GM12865 (cell line): ENCODE measurements around the gene VPS45.

ENCODE experiments used
- DNase-seq: peaks from one replicate; pipeline ENCODE4 v3.0.0; 2010; ENCODE audit warnings: low read depth
- H3K4me3 ChIP-seq: 2 replicates; pipeline ENCODE4 v1.5.1; 2011; ENCODE audit warnings: mild to moderate bottlenecking, low read depth, low read length, control low read depth
- TF ChIP-seq, protein P1 (sequence below): IDR thresholded peaks from 2 replicates; pipeline ENCODE4 v1.5.1; 2011; ENCODE audit warnings: low read length, control low read depth, low read depth, inconsistent platforms; ENCODE audit not compliant: insufficient read depth; ENCODE audit errors: missing control alignments

Gene VPS45

DNA sequence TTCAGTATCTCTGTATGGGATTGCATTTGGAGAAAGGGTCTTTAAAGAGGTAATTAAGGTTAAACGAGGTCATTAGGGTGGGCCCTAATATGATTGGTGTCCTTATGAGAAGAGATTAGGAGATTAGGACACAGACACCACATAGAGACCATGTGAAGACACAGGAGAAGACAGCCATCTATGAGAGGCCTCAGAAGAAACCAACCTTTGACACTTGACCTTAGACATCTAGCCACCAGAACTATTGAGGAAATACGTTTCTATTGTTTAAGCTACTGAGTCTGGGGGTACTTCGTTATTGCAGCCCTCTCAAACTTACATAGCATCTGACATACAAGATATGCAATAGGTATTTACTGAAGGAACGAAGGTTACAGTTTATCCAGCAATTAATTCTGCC lies 7.3 kb upstream of the VPS45 start:
- TF ChIP-seq, protein P1, sequence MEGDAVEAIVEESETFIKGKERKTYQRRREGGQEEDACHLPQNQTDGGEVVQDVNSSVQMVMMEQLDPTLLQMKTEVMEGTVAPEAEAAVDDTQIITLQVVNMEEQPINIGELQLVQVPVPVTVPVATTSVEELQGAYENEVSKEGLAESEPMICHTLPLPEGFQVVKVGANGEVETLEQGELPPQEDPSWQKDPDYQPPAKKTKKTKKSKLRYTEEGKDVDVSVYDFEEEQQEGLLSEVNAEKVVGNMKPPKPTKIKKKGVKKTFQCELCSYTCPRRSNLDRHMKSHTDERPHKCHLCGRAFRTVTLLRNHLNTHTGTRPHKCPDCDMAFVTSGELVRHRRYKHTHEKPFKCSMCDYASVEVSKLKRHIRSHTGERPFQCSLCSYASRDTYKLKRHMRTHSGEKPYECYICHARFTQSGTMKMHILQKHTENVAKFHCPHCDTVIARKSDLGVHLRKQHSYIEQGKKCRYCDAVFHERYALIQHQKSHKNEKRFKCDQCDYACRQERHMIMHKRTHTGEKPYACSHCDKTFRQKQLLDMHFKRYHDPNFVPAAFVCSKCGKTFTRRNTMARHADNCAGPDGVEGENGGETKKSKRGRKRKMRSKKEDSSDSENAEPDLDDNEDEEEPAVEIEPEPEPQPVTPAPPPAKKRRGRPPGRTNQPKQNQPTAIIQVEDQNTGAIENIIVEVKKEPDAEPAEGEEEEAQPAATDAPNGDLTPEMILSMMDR = no peak
- DNase-seq = no peak
- H3K4me3 ChIP-seq = no peak overlapping the region

DNA sequence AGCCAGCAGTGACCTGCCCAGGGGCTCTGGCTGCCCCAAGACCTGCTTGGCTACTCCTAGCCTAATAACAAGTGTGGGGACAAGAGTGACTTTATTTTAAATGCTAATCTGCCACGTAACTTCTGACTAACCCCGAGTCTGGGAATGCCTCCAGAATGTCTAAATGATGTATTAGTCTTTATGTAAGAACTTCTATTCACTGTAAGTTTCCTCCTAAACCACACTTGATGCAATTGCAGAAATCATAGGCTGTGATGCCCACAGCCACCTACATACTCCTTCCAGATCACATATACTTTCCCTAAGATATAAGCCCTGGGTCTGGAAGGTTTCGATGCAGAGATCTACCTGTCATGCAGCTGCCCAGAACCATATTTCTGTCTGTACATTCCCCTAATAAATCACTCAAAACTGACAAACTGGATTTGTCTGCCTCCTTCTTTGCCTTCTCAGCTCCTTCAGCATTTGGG lies 5.9 kb upstream of the VPS45 start:
- no peak overlapping the region for H3K4me3 ChIP-seq
- no peak for DNase-seq
- TF ChIP-seq, protein P1 = no peak

DNA sequence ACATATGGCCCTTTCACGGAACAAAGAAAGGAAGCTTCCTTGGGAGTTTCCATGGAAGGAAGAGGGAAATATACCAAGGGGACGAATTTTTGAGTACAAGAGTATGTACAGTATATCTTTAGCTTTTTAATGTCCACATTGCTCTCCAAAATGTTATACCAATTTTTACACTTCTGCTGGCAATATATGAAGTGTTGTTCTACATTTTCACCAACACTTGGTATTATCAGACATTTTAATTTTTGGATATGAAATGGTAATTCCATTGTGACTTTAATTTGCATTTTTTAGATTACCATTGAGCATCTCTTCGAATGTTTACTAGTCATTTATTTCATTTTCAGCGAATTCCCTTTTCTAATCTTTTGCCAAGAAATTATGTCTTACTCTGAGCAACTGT lies 5.5 kb upstream of the VPS45 start:
- TF ChIP-seq, protein P1 = no peak
- DNase-seq = no peak
- no peak overlapping the region for H3K4me3 ChIP-seq

DNA sequence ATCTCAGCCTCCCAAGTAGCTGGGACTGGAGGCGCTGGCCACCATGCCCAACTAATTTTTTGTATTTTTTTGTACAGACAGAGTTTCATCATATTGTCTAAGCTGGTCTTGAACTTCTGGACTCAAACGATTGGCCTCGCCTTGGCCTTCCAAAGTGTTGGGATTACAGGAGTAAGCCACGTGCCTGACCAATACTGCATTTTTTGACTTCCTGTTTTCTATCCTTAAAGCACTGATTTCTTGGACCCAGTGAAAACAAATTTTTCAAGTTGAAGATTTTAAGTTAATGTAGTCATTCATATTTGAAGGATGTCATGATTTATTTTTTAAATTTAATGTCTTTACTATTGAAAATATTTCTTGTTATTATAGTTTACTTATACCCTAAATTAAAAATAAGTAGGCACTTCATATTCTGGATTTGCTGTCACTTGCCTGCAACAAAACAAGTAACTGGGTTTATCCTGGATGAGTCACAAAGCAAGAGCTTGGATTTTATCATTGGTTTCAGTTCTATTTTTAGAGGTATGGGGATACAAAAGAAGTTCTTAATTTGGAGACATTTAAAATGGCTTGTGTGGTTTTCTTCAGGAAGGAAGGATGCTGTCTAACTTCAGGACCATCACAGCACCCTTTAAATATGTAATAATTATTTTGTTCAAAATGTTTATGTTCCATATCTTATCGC lies 2.2 kb upstream of the VPS45 start:
- DNase-seq = no peak
- no peak overlapping the region for H3K4me3 ChIP-seq
- TF ChIP-seq, protein P1 = no peak

DNA sequence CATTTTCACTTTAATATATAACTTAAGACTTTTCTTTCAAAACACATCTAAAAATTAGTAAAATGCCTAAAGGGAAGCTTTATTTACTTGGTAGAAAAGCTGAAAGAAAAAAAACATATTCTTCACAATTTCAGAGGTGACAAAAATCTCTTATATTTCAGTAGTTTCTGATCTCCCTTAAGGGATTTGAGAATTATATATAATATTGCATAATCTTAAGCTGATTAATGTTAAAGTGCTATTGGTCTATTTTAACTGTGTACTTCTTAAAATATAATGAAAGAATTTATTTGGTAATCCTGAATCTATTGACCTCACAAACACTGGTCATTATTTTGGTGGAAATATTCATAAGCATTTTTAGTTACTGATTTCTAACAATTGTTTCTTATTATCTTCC lies 1.2 kb upstream of the VPS45 start:
- peak overlapping the region; percentile 87 for H3K4me3 ChIP-seq
- no peak for DNase-seq
- TF ChIP-seq, protein P1 = no peak

DNA sequence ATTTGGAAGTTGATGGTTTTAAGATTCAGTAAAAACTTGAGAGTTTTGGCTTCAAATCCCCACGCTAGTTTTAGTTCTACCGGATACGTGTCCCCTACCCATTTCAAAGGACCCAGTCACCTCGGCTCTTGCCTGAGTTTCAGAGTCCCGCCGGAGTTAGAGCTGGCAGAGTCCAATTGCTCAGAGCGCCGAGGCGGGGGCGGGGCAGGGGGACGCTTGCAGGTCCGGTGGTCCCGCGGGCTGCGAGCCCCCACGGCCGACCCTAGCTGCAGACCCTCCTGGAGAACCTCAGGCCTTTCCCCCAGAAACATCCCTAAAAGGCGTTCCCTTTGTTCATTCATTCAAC lies 765 bp upstream of the VPS45 start:
- TF ChIP-seq, protein P1 = no peak
- DNase-seq = peak; percentile 76
- peak overlapping the region; percentile 87 for H3K4me3 ChIP-seq

DNA sequence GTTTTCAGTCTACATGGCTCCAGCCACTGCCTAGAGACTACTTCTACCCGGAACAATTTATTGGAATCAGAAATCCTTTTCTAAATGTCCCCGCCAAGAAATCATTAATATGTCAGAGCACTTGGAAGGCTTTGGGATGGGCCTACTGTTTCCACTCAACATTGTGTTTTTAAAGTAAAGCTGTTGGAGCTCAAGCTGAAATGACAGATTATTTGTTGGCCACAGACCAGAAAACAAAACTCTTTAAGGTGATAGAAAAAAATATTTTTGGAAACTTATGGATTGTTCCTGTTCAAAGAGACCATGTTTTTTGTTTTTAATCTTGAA lies 496 bp downstream of the VPS45 start:
- TF ChIP-seq, protein P1 = no peak
- DNase-seq = no peak
- H3K4me3 ChIP-seq = peak overlapping the region; percentile 87
